AG04450 (cell line): ENCODE measurements around the gene SHISA7. TPM values are rescaled to one million over a fixed set of nuclear protein-coding genes. Genes with fewer than 3 reads are reported as not detected.

Source experiments
- CTCF ChIA-PET: fragments of 300-600, 350-600 bp; formaldehyde crosslinking; extraction: SDS; loops from one replicate; lab custom pipeline; 2022; ENCODE audit warnings: antibody characterized with exemption, inconsistent platforms; lab: Charles Lee
- POLR2A ChIA-PET: fragments of 350-600 bp; formaldehyde crosslinking; extraction: SDS; loops from one replicate; lab custom pipeline; 2021; ENCODE audit warnings: antibody characterized with exemption, inconsistent platforms; lab: Yijun Ruan, JAX
- DNase-seq: peaks from one replicate; pipeline ENCODE4 v3.0.0-alpha.2; 2011; ENCODE audit warnings: low read depth, low spot score
- H3K27ac ChIP-seq: one replicate; pipeline ENCODE4 v1.5.1; 2012; ENCODE audit warnings: low read depth, low read length, control low read depth
- H3K27me3 ChIP-seq: one replicate; pipeline ENCODE4 v1.6.0; 2012; ENCODE audit warnings: low read length; ENCODE audit not compliant: control insufficient read depth, insufficient read depth
- H3K4me3 ChIP-seq: 2 replicates; pipeline ENCODE4 v1.5.1; 2011; ENCODE audit warnings: mild to moderate bottlenecking, low read depth, low read length, control low read depth
- H3K9me3 ChIP-seq: 2 replicates; pipeline ENCODE4 v1.5.1; 2012; ENCODE audit warnings: low read length; ENCODE audit not compliant: control insufficient read depth, insufficient read depth
- polyA plus RNA-seq: library from polyadenylated mRNA; depleted of rRNA; stranded (reverse); fragments of >200 nt; gene quantifications from 2 replicates; pipeline ENCODE4 v1.2.3, GENCODE V29; 2011
- TF ChIP-seq, protein P1 (sequence below): IDR thresholded peaks from 2 replicates; pipeline ENCODE4 v1.5.1; 2011; ENCODE audit warnings: low read depth, low read length, control low read depth, inconsistent platforms

SHISA7 gene
- polyA plus RNA-seq, 1 experiment = not detected

GRCh38 chr19:55391702-55392615 lies 51.1 kb downstream of the SHISA7 start:
- no peaks in the 10 kb centered on the region for H3K9me3 ChIP-seq
- H3K4me3 ChIP-seq = no peak overlapping the region
- DNase-seq = peak; percentile 42
- TF ChIP-seq, protein P1, sequence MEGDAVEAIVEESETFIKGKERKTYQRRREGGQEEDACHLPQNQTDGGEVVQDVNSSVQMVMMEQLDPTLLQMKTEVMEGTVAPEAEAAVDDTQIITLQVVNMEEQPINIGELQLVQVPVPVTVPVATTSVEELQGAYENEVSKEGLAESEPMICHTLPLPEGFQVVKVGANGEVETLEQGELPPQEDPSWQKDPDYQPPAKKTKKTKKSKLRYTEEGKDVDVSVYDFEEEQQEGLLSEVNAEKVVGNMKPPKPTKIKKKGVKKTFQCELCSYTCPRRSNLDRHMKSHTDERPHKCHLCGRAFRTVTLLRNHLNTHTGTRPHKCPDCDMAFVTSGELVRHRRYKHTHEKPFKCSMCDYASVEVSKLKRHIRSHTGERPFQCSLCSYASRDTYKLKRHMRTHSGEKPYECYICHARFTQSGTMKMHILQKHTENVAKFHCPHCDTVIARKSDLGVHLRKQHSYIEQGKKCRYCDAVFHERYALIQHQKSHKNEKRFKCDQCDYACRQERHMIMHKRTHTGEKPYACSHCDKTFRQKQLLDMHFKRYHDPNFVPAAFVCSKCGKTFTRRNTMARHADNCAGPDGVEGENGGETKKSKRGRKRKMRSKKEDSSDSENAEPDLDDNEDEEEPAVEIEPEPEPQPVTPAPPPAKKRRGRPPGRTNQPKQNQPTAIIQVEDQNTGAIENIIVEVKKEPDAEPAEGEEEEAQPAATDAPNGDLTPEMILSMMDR = no peak
- ChIA-PET CTCF (interaction anchor here (0.6 kb wide), 1 partner anchor 252 kb away, joined by 3 read pairs; no protein-coding TSS in a partner anchor), POLR2A (interaction anchor here (0.7 to 10.3 kb wide), 5 partner anchors 8 to 61 kb away, joined by 3 to 93 read pairs (median 5); partner anchors contain the start of gene UBE2S)
- peak overlapping the region; percentile 39 for H3K27ac ChIP-seq
- no peaks in the 10 kb centered on the region for H3K27me3 ChIP-seq

DNA sequence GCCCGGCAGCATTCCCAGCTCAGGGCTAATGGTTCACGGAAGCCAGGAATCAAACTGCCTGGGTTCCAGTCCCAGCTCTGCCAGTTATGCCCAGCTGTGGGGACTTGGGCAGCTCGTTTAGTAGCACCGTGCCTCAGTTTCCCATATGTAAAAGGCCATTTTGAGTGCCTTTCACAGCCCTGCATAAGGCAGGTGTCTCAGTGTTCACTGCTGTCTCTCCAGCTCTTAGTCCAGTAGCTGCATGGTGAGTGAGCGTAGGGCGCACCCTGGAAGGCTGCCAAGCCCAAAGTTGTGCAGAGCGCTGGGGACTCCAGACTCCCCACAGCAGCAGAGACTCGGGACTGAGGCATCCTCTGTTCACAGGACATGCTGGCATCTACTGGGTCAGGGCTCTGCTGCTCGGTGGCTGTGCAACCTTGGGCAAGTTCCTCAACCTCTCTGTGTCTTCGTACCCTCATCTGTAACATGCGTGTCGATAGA lies 51.9 kb downstream of the SHISA7 start:
- CTCF ChIA-PET = no interaction called here
- Histone ChIP-seq H3K27ac (peak overlapping the region; percentile 52), H3K4me3 (no peak overlapping the region), H3K9me3 (peaks cover 4% of the 10 kb centered on the region; the same call in 1 of the 2 replicates), H3K27me3 (no peaks in the 10 kb centered on the region)
- TF ChIP-seq, protein P1 = no peak
- no peak for DNase-seq
- POLR2A ChIA-PET = interaction anchor here (0.8 to 10.3 kb wide), 4 partner anchors 9 to 30 kb away, joined by 3 to 93 read pairs (median 4); partner anchors contain the start of genes IL11 and UBE2S

- ChIA-PET CTCF (interaction anchor here (1.5 kb wide), 1 partner anchor 100 kb away, joined by 3 read pairs; no protein-coding TSS in a partner anchor), POLR2A (interaction anchor here (1.2 to 10.3 kb wide), 4 partner anchors 9 to 20 kb away, joined by 3 to 93 read pairs (median 4); partner anchors contain the start of genes IL11 and UBE2S)
- Histone ChIP-seq H3K27ac (no peak overlapping the region), H3K9me3 (peaks cover 4% of the 10 kb centered on the region; the same call in 1 of the 2 replicates), H3K4me3 (no peak overlapping the region), H3K27me3 (no peaks in the 10 kb centered on the region)
- no peak for DNase-seq
- TF ChIP-seq, protein P1 = no peak
These were observed 52.6 kb downstream of the SHISA7 start for GRCh38 chr19:55390461-55390880.

DNA sequence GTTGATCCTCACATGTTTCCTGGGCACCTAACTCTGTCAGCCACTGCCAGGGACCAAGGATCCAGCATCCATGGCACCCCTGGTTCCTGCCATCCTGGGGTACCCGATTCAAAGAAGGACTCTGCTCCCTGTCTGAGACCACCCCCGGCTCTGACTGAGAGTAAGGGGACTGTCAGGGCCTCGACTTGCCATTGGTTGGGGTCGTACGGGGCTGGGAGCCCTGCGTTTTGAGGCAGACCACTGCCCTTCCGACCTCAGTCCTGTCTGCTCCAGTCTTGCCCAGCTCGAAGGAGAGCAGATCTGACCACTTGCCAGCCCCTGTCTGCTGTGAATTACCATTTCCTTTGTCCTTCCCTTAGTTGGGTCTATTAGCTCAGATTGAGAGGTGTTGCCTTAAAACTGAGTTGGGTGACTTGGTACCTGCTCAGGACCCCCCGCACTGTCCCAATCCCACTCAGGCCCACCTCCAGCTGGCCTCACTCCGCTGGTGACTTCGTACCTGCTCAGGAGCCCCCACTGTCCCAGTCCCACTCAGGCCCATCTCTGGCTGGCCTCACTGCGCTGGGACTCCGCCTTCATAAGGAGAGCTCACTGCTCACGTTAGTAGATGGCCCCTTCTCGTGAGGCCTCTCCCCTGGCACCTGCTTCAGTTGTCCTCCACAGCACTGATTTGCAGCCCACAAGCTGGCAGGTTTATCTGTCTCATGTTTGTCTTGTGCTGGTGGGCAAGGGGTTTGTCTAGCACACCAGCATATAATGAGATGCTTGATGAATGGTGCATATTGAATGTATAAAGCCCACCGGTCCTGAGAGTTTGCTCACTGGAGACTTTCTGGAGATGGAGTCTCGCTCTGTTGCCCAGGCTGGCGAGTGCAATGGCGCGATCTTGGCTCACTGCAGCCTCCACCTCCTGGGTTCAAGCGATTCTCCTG lies 53.4 kb downstream of the SHISA7 start:
- ChIA-PET CTCF (interaction anchor here (0.9 to 1.5 kb wide), 3 partner anchors 88 to 249 kb away, joined by 3 to 5 read pairs (median 4); no protein-coding TSS in a partner anchor), POLR2A (interaction anchor here (0.7 to 10.3 kb wide), 5 partner anchors 10 to 24 kb away, joined by 3 to 93 read pairs (median 4); partner anchors contain the start of genes IL11 and UBE2S)
- TF ChIP-seq, protein P1 = no peak
- H3K9me3 ChIP-seq = peaks cover 4% of the 10 kb centered on the region; the same call in 1 of the 2 replicates
- H3K27ac ChIP-seq = peak overlapping the region; percentile 31
- no peak for DNase-seq
- no peaks in the 10 kb centered on the region for H3K27me3 ChIP-seq
- H3K4me3 ChIP-seq = no peak overlapping the region
